B cell (primary cell): ENCODE results near the gene RAB26. TPM values are rescaled to one million over a fixed set of nuclear protein-coding genes. Genes with fewer than 3 reads are reported as not detected.
"Not testable (repeated sequence)": the region's sequence is repeated elsewhere in the genome, so short reads cannot be mapped to it uniquely, and the experiment has no call there.

Experiments
- ATAC-seq: fragments of 200-7000 bp; cut with Tn5 transposase; one replicate; pipeline ENCODE4 v1.10.0; 2021; ENCODE audit warnings: low read depth, mild to moderate bottlenecking, moderate number of reproducible peaks, moderate library complexity
- CTCF ChIA-PET: fragments of 350-600 bp; sonication (Branson Sonifier 250); formaldehyde crosslinking; loops from one replicate; lab custom pipeline; 2021; ENCODE audit warnings: antibody characterized with exemption, inconsistent platforms; lab: Charles Lee
- POLR2A ChIA-PET: fragments of 350-600 bp; sonication (Branson Sonifier 250); formaldehyde crosslinking; loops from one replicate; lab custom pipeline; 2021; ENCODE audit warnings: antibody characterized with exemption; lab: Charles Lee
- DNase-seq: peaks from one replicate; pipeline ENCODE4 v3.0.0; 2013
- H2AFZ ChIP-seq: 2 replicates; pipeline ENCODE4 v1.6.1; 2012; ENCODE audit warnings: mild to moderate bottlenecking, low read depth, low read length; ENCODE audit not compliant: insufficient read depth, poor library complexity, severe bottlenecking
- H3K27ac ChIP-seq, 2 donors: 1 replicate in 1 of 2; 2 replicates in 1 of 2; pipeline ENCODE4 v1.5.1; 2012 to 2013; ENCODE audit warnings: low read length in 2 of 2, mild to moderate bottlenecking in 2 of 2, moderate library complexity in 1 of 2
- H3K27me3 ChIP-seq, 4 experiments: fragments of 200-600 bp in 1 of 4; sonication (generic) in 1 of 4; replicated peaks in 1 of 4; 1 replicate in 2 of 4; 2 replicates in 2 of 4; pipeline versions ENCODE4 v1.6.1 to v1.7.0; 2013 to 2016; ENCODE audit warnings: low read length in 3 of 4, mild to moderate bottlenecking in 2 of 4, mixed read lengths in 1 of 4, moderate library complexity in 1 of 4; ENCODE audit not compliant: insufficient read depth in 4 of 4, control insufficient read depth in 3 of 4; ENCODE audit errors: control extremely low read depth in 1 of 4
- H3K36me3 ChIP-seq, 2 experiments: replicated peaks in 1 of 2; 1 replicate in 1 of 2; 2 replicates in 1 of 2; pipeline versions ENCODE4 v1.6.1 to v1.7.1; 2013; ENCODE audit warnings: low read length in 1 of 2; ENCODE audit not compliant: insufficient read depth in 2 of 2, control insufficient read depth in 1 of 2; ENCODE audit errors: control extremely low read depth in 1 of 2, extremely low read depth in 1 of 2
- H3K4me1 ChIP-seq, 2 donors: fragments of 200-600 bp in 1 of 2; sonication (generic) in 1 of 2; 1 replicate in 1 of 2; 2 replicates in 1 of 2; pipeline versions ENCODE4 v1.5.1 to v1.6.1; 2013 to 2017; ENCODE audit warnings: low read length in 2 of 2; ENCODE audit not compliant: control insufficient read depth in 2 of 2, insufficient read depth in 2 of 2
- H3K4me2 ChIP-seq: replicated peaks from 2 replicates; pipeline ENCODE3; 2012; ENCODE audit warnings: mild to moderate bottlenecking, low read depth, low read length; ENCODE audit not compliant: poor library complexity, severe bottlenecking
- H3K4me3 ChIP-seq, 5 experiments: fragments of 200-600 bp in 1 of 5; sonication (generic) in 1 of 5; 1 replicate in 3 of 5; 2 replicates in 2 of 5; pipeline versions ENCODE4 v1.5.1 to v1.7.0; 2011 to 2016; ENCODE audit warnings: low read length in 4 of 5, mild to moderate bottlenecking in 4 of 5, low read depth in 2 of 5, control low read depth in 1 of 5, moderate library complexity in 1 of 5; ENCODE audit not compliant: insufficient read depth in 1 of 5; ENCODE audit errors: control extremely low read depth in 1 of 5, extremely low read depth in 1 of 5
- H3K79me2 ChIP-seq: fragments of 200-600 bp; sonication (generic); one replicate; pipeline ENCODE4 v1.6.0; 2016; ENCODE audit warnings: low read length; ENCODE audit not compliant: control insufficient read depth, insufficient read depth
- H3K9ac ChIP-seq: fragments of 200-600 bp; sonication (generic); 2 replicates; pipeline ENCODE4 v1.6.1; 2017; ENCODE audit warnings: mild to moderate bottlenecking, low read length, moderate library complexity
- H3K9me3 ChIP-seq, 3 donors: one replicate each; pipeline versions ENCODE4 v1.6.1 to v1.7.1; 2013; ENCODE audit warnings: low read length in 2 of 3; ENCODE audit not compliant: control insufficient read depth in 2 of 3, insufficient read depth in 1 of 3; ENCODE audit errors: control extremely low read depth in 1 of 3
- H4K20me1 ChIP-seq: 2 replicates; pipeline ENCODE4 v1.6.0; 2012; ENCODE audit warnings: mild to moderate bottlenecking, low read length; ENCODE audit not compliant: insufficient read depth, control insufficient read depth, poor library complexity, severe bottlenecking
- H3K27ac Mint-ChIP-seq: one replicate; pipeline ENCODE4 v1.8.0; 2021; ENCODE audit warnings: mixed read lengths
- H3K27me3 Mint-ChIP-seq: one replicate; pipeline ENCODE4 v1.8.0; 2021; ENCODE audit warnings: mixed read lengths
- H3K4me1 Mint-ChIP-seq: one replicate; pipeline ENCODE4 v1.8.0; 2021; ENCODE audit warnings: mixed read lengths
- H3K4me3 Mint-ChIP-seq: one replicate; pipeline ENCODE4 v1.8.0; 2021; ENCODE audit warnings: mixed read lengths
- H3K9me3 Mint-ChIP-seq: one replicate; pipeline ENCODE4 v1.8.0; 2022; ENCODE audit warnings: mixed read lengths; ENCODE audit not compliant: insufficient read depth
- CTCF ChIP-seq: fragments of 200-600 bp; IDR thresholded peaks from one replicate; pipeline ENCODE4 v1.8.0; 2022; ENCODE audit warnings: antibody characterized with exemption, mild to moderate bottlenecking
- EZH2 ChIP-seq: IDR thresholded peaks from 2 replicates; pipeline ENCODE4 v1.6.1; 2012; ENCODE audit warnings: borderline replicate concordance, low read depth, mild to moderate bottlenecking, moderate library complexity, low read length; ENCODE audit not compliant: insufficient read depth, poor library complexity, severe bottlenecking
- WGBS: methylation state at CpG from one replicate; pipeline ENCODE4 v1.1.5; 2013; ENCODE audit warnings: missing lambda C conversion rate; ENCODE audit not compliant: insufficient coverage; 5-methylcytosine and 5-hydroxymethylcytosine counted together
- intact Hi-C: fragments of 100-400 bp; cut with micrococcal nuclease; formaldehyde crosslinking; loops from one replicate; pipeline ENCODE4 v1.10.0; 2022
- polyA plus RNA-seq: library from polyadenylated mRNA; depleted of rRNA; stranded (reverse); fragments of >200 nt; gene quantifications from 2 replicates; pipeline ENCODE4 v1.2.3, GENCODE V29; 2012
- total RNA-seq, 2 donors: library from RNA; stranded (reverse); fragments of 120-200 nt in 1 of 2; gene quantifications; 1 replicate in 1 of 2; 2 replicates in 1 of 2; pipeline versions ENCODE4 v1.2.3 to v1.2.4, GENCODE V29; 2013 to 2022

The RAB26 gene
- total and polyA plus RNA-seq, 2 donors (not counting 1 experiment from before 2014, with no cell fraction given), result 0.62 to 1.2 TPM

GRCh38 chr16:2102471-2102870 lies 46.0 kb upstream of the RAB26 start:
- 98% methylated on average over 19 of the region's 19 CpGs for WGBS

GRCh38 chr16:2104464-2104863 lies 44.0 kb upstream of the RAB26 start:
- H3K79me2 ChIP-seq, H3K27me3 ChIP-seq, H3K9ac ChIP-seq, H3K4me3 Mint-ChIP-seq, H2AFZ ChIP-seq, DNase-seq, H3K27ac Mint-ChIP-seq, H3K4me1 Mint-ChIP-seq, H3K9me3 ChIP-seq, H4K20me1 ChIP-seq, H3K4me2 ChIP-seq, H3K4me3 ChIP-seq, H3K27me3 Mint-ChIP-seq, H3K36me3 ChIP-seq, H3K9me3 Mint-ChIP-seq, CTCF ChIA-PET, POLR2A ChIA-PET, H3K4me1 ChIP-seq, ATAC-seq, H3K27ac ChIP-seq, intact Hi-C loops: not testable (repeated sequence)
- 100% methylated on average over 1 of the region's 20 CpGs for WGBS

More at GRCh38 chr16:2102471-2102870, 46.0 kb upstream of the RAB26 start:
- Histone ChIP-seq H3K4me1 (no peaks in the 10 kb centered on the region), H4K20me1 (no peaks in the 10 kb centered on the region), H3K79me2 (no peaks in the 10 kb centered on the region), H3K4me3 (no peak overlapping the region), H3K9ac (no peak overlapping the region), H3K4me2 (no peak overlapping the region), H2AFZ (no peak overlapping the region), H3K9me3 (no peaks in the 10 kb centered on the region), H3K27me3 (no peaks in the 10 kb centered on the region), H3K27ac (no peak overlapping the region), H3K36me3 (peaks cover 0 to 2% of the 10 kb centered on the region in 2 experiments)
- H3K27ac Mint-ChIP-seq, result no peak overlapping the region
- intact Hi-C loops, result no loop called here
- H3K9me3 Mint-ChIP-seq, result no peaks in the 10 kb centered on the region
- ATAC-seq (no peak), DNase-seq (no peak)
- H3K27me3 Mint-ChIP-seq, result no peaks in the 10 kb centered on the region
- H3K4me1 Mint-ChIP-seq, result no peaks in the 10 kb centered on the region
- TF ChIP-seq CTCF, result no peak
- no peak for TF ChIP-seq EZH2
- H3K4me3 Mint-ChIP-seq, result no peak overlapping the region
- POLR2A ChIA-PET, result no interaction called here
- CTCF ChIA-PET, result no interaction called here

- WGBS, result 97% methylated on average over 21 of the region's 21 CpGs
- H3K4me3 Mint-ChIP-seq, H4K20me1 ChIP-seq, intact Hi-C loops, H3K4me2 ChIP-seq, ATAC-seq, H3K27me3 Mint-ChIP-seq, H3K27me3 ChIP-seq, H3K9me3 Mint-ChIP-seq, H3K9me3 ChIP-seq, H3K9ac ChIP-seq, H3K4me1 Mint-ChIP-seq, H3K4me1 ChIP-seq, H3K36me3 ChIP-seq, H3K27ac Mint-ChIP-seq, H2AFZ ChIP-seq, H3K27ac ChIP-seq, H3K79me2 ChIP-seq, CTCF ChIA-PET, DNase-seq, POLR2A ChIA-PET, H3K4me3 ChIP-seq: not testable (repeated sequence)
Measured at GRCh38 chr16:2105291-2105690, 43.1 kb upstream of the RAB26 start.
